ENCODE results near the gene FSD1. TPM values are rescaled to one million over a fixed set of nuclear protein-coding genes. Genes with fewer than 3 reads are reported as not detected.

Gene FSD1
- polyA plus RNA-seq, 5 donors: 0.94 to 2.3 (median 1.9) TPM

DNA sequence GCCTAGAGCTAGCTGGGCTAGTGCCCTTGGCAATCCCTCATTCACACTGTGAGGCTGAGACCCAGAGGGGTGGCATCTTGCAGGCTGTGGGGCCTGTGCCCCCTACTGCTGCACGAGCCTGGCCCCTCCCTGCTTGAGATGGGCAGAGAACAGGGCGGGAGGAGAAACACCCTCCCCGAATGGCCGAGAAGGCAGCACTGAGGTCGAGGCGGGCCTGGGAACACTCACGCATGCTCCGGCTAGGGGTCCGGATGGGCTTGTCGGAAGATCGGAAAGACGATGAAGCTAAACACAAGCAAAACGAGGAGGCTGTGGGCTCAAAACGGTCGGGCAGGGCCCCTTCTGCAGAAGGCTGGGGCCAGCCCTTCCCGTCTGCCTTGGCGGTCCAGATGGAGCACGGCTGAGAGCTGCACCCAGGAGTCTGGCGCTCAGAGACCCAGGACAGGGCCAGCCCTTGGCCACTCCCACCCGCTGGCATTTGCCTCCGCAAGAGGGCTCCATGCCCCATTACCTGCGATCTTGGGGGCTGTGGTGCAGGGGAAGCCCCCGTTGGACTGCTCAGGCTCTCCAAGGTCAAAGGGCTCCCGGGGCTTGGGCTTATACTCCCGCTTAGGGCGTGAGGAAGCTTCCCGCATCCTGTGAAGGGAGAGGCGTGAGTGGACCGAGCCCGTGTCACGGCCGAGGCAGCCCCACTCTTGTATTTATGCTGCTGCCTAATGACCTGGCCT lies 57.9 kb downstream of the FSD1 start:
- DNase-seq: no peak

DNA sequence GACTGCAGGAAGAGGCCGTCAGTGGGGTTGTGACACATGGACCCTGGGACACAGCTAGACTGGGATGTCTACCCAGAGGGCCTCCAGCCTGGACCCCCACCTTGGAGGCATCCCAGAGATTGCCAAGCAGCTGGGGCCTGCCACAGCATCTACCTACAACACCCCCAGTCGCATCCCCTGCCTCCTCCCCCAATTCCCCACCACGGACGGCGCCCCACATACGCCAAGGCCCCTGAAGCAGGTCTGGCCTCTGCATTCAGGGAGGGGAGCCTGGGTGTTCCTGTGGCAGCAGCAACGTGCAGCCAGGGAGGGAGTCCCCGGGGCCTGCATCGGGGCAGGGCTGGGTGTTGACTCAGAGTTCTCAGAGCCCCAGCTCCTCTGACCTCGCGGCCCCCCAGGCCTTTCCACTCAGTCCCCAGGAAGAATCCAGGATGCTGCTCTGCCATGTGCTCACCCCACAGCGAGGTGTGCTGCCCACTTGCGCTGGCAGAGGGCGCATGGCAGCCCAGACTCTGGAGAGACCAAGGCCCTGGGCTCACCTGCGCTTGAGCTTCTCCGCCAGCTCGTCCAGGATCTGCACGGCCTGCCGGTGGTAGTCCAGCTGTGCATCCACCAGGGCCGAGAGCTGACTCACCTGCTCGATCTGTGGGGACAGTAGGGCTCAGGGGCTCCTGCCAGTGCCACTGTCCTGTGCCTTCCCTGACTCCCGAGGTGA lies 58.6 kb downstream of the FSD1 start:
- no peak for DNase-seq

DNA sequence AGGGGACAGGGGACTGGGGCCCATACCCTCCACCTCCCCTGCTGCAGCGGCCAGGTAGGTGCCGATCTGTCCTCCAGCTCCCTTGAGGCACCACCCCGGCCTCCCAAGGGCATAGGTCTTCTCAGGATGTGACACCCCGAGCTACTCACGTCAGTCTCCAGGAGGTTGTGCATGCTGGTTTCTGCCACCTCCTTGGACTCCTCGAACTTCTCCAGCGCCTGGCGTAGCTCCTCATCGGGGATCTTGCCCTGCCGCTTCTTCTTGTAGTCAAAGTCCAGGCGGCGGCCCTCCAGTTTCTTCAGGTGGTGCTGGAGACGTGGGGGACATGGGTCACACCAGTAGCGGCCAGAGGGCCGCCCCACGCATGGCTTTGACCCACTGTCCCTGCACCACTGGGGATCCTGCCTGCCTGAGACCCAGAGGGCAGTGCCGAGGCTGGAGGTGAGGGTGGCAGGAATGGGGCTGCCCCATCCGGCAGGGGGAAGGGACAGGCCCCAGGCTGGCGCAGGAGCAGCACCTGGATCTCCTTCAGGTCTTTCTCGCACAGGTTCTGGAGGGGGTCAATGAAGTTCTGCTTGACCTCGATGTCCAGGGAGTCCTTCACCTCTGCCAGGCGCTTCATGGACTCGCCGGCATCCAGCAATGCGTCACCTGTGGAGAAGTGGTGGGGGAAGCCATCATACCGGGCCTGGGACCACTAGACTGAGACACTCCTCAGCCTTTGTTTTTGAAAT lies 59.3 kb downstream of the FSD1 start:
- no peak for DNase-seq

DNA sequence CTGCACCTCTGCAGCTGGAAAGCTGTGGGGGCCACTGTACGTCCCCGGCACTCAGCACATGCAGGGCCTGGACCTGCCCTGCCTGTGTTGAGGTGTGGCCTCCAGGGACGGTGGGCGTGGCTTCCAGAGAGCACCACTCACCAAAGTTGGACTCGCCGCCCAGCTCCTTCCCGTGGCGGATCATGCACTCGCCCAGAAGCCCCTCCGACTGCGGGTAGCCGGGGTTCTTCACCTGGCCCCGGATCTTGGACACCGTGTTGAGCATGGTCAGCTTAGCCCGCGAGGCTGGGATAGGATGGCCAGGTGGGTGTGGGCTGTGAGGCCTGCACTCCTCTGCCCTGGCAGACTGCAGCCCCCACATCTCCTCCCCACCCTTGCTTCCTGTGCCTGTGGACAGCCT lies 60.9 kb downstream of the FSD1 start:
- no peak for DNase-seq

DNA sequence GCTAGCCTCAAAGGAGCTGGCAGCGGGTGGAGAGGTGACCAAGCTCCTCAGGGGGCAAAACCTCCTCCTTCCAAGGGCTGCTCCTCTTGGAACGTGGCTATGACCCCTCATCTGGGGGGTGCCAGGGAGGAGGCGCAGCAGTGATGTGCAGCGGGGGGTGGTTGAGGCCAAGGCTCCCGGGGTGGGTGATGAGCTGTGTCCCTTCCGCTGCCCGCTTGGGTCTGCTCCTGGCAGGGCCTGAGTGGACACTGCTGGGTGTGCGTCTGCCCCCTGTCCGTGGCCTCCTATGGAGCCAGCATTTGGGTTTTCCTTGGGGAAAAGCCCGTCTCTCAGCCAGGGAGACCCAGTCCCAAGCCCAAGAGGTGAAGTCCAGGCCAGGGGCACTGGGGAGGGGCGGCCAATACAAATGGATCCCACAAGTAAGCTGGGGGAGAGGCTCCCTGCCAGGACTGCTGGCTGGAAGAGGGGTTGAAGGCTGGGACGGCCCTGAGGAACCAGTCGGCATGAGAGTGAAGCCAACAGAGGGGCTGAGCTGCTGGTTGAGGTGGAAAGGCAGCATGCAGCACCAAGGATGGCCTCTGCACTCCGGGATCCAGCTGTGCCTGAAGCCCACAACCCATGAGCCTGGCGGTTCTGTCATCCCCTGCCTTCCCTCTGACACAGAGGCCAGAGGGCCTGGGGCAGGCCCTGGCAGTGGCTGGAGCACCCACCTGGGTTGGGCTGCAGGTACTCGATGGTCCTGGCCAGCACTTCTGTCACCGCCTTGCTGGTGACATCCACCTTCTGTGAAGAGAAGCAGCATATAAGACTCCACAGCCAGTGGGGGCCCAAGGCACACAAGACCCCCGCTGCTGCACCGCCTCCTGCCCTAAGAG lies 61.6 kb downstream of the FSD1 start:
- DNase-seq: no peak

DNA sequence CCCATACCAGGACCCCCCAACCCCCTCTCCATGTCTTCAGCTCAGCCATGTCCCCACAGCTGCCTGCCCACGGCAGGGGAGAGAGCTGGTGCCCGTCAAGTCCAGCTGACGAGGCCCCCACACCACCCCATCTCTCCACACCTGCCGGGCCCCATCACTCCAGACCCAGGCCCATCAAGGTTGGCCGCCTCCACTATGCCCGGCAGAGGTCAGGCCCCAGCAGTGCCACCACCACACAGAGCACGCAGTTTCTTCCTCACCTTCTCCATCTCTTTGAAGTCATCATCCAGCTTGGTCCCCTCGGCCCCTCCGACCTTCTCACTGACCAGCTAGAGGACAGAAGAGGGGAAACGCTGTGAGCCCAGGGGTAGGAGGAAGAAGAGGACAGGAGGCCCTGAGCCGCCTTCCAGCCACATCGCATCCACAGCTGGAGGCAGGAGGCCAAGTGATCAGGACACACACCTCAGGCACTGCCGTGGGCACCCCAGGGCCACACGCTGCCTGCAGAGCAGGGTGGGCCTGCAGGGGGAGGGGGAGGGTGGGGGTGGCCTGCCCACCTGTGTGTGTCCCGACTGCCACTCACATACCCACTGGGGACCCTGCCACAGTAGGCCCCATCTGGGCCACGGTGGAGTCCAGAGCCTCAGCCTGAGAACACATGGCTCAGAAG lies 62.4 kb downstream of the FSD1 start:
- DNase-seq: no peak

DNA sequence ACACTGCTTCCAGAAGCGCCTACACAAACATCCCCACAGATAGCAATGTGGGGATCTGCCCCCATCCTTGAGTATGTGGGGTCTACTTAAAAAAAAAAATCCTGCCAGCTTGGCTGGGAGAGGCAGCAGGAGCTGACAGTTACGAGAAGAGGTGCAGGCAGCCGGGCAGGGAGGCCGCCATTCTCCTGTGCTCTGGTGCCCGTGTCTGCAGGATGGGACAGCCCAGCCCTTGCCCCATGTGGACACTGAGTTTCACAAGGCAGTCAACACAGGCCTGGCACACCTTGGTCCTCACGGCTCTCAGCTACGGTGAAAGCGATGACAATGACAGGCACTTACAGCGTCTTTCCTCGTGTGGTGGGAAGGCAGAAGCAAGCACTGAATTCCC lies 62.9 kb downstream of the FSD1 start:
- no peak for DNase-seq

DNA sequence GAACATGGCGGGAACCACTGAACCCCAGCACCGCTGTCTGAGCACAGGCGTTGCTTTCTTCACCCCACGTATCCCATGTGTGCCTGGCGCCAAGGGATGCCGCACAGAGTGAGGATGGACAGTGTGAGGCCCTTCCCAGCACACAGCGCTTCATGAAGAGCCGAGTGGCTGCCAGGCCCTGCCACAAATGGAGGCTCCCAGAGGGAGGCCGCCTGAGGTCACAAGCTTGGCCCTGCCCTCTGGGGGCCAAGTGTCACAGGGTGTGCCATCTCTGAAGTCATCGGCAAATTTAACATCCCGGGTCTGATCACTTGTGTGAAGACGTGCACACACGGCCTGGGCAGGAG lies 63.4 kb downstream of the FSD1 start:
- no peak for DNase-seq

DNA sequence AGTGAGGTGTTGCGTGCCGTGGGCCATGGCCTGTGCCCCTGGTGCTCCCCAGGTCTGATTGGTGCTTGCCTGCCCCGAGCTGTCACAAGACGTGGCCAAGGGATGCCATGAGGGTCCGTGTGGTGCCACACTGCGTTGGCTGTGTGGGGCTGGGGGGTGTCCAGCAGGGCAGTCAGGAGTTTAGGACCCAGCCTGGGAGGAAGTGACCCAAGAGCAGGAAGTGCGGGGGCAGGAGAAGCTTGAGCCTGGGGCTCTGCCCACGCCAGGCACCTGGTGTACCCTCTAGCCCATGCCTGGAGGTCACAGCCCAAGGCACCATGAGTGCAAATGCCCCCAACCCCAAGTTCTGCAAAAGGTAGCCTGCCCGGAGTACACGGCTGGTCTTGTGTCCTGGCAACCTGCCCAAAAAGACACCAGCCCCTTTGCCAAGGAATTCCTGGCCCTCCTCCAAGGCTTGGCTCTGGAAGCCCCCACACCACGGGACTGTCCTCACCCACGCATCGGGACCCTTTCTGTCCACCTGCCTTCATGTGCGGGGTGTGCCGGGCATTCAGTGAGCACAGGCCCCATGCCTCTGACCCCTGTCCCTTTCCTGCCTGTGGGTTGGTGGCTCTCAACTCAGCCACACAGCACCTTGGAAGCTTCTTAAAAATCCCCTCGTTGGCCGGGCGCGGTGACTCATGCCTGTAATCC lies 63.9 kb downstream of the FSD1 start:
- DNase-seq: no peak

DNA sequence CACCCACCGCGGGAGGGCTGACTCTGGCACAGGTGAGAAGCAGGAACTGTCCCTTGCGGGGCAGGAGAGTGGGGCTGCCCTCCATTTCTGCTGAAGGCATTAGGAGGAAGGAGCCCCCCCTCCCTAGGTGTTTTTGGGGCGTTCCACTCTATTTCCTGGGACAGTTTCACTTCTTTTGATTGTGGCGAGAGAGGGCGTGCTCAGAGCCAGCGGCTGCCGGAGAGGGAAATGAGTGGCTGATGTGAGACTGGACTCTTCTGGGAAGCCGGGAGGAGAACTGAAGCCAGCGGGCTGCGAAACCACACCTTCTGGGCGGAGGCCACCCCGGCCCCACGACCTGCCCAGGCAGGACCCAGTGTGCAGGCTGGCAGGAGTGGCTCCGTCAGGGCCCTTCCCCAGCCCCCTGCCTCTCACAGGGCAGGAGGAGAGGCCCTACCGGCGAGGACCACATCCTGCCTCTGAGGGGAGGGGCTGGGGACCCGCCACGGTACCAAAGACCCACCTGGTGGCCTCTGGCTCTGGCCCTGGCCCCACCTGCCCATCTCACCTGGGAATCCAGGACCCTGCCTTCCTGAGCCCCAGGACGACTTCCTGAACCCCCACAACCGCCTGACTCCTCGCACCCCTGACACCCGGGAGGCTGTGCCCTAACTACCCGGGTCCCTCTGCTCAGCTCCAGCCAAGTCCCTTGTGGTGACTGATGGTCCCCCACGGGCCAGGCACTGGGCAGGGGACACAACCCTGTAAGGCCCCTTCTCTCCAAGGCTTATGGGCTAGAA lies 64.9 kb downstream of the FSD1 start:
- no peak for DNase-seq

DNA sequence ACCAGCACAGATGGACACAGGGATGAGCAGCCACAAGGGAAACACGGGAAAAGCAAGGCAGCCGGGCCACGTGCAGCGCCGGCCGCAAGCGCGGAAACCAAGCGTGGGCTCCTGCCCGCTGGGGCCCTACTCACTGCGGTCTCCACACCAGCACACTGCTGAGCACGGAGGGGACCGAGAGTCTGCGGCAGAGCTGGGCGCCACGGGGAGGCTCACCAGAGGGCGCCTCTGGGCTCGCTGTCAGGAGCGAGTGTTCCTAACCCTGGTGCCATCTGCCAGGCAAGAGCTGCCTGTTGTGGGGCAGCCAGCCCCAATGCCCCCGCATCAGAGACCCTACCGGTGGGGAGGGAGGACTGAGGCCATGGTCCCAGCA lies 65.5 kb downstream of the FSD1 start:
- no peak for DNase-seq

DNA sequence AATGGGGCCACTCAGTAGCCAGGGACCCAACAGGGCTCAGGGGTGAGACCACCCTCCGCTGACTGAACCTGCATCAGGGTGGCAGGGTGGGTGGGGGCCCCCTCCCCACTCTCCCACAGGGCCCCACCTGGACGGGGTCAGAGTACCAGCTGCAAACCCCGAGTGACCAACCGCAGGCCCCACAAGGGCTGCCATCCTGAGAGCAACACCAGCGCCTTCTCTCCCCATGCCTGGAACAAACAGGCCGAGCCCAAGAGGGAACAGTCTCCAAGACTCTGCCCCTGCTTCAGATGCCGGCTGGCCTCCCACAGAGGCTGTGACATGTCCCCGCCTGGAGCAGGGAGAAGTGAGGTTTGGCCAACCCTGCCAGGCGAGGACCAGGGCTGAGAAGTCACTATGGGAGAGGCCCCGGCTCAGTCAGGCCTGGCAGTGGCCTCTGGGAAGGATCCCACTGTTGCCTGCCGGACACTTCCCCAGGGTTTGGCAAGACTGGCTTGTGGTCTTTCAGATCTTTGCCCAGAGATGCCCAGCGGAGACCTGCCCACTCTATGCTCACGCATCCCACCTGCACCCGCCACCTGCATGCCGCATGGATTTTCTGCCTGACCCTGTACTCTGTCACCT lies 66.1 kb downstream of the FSD1 start:
- no peak for DNase-seq

DNA sequence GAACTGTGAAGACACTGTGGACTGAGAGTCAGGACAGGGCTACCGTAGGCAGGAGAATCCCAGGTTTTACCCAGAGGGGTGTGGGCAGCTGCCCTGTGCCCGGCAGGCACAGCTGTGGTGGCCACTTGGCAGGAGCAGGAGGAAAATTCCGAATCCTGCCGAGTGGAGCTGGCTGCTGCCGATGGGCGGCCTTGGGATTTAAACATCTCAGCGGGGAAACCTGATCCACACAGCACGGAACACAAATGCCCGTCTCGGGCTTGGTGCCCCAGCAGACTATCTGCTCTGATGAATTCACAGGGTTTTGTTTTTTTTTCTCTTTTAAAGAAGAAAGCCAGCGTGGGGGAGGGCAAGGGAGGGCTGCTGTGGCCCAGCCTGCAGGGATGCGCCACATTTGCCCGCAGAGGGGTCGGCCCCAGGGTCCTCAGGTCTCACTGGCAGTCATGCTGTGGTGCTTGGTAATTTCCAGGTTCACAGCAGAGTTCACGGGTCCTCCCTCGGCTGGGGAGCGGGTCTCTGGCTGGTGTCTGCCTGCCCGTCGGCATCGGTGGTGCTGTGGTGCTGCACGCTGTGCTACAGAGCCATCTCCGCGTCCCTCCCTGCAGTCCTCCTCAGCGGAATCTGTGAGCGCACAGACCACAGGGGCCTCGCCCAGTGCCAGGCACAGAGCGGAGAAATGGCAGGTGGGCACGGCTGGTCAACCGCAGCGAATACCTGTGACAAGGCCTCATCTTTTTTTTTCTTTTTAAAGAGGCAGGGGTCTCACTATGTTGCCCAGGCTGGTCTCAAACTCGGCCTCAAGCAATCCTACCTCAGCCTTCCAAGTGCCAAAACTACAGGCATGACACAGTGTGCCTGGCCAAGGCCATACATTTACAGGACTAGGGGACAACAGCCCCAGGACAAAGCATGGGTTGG lies 67.1 kb downstream of the FSD1 start:
- no peak for DNase-seq

DNA sequence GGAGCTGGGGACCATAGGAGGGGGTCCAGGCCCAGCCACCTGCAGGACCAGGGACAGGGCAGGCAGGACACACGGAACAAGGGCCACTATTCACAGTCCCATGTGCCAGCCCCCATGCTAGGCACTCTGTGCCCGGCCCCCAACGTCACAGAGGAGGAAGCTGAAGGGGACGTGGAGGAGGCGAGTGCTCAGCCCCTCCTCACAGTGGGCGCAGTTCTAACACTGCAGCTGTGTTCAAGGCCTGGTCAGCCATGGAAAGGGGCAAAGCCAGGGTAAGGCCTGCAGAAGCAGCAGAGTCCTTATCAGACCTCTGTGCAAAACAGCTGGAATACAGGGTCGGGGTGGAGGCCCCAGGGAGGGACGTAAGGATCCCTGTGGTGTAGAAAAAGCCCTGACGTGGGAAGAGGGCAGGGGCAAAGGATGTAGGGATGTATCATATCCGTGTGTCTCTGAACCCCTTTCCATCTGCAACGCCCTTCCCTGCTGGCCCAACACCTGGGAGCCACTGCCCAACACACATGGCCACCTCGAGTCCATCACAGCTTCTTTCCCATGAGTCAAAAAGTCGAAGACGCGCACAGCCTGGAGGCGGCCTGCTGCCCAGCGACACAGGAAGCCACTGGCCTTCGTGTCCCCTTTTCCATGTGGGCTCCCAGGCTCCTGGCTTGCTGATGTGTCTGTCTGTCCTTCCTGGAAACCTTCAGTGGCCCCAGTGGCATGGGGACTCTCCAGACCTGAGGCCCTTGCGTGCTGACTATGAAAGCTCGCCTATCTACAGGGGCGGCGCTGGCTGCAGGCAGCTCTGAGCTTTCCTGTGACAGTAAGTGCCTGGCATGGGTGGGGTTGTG lies 68.0 kb downstream of the FSD1 start:
- no peak for DNase-seq

DNA sequence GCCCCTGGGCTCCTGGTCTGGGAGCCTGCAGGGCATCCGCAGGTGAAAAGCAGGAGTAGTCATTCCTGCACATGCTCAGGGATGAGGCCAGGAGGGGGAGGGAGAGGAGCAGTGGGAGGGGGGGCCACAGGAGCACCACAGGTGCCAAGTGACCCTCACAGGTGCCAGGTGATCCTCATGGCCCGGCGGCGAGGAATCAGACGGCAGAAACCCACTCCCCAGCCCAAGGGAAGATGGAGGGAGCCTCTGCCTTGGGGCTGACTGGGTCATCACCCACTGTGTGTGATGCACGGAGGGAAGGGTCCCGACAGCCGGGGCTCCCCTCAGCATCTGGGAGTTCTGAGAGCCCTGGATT lies 68.6 kb downstream of the FSD1 start:
- DNase-seq: no peak

All from right lung (tissue), 5 donors.